PC-9 (cell line): Measurements from ENCODE around the gene PGLYRP2. TPM values are rescaled to one million over a fixed set of nuclear protein-coding genes. Genes with fewer than 3 reads are reported as not detected.

Source experiments
- BruUV-seq: library from RNA; stranded (reverse); fragments of 400-500 nt; replicated peaks from 2 replicates; lab custom pipeline; 2021; lab: Mats Ljungman, UMichigan
- CTCF ChIA-PET: fragments of 300-600 bp; sonication (Branson Sonifier 250); formaldehyde crosslinking; loops from one replicate; lab custom pipeline; 2022; ENCODE audit warnings: antibody characterized with exemption; lab: Charles Lee
- POLR2A ChIA-PET: fragments of 300-600 bp; sonication (Branson Sonifier 250); formaldehyde crosslinking; loops from one replicate; lab custom pipeline; 2022; ENCODE audit warnings: antibody characterized with exemption; ENCODE audit not compliant: unreplicated experiment; lab: Charles Lee
- DNase-seq, 2 experiments: peaks; one replicate each; pipeline versions ENCODE4 v3.0.0 to v3.0.0-alpha.2; 2015 to 2022; ENCODE audit warnings: mixed read lengths in 1 of 2
- H2AFZ ChIP-seq: fragments of 200-600 bp; sonication (generic); 2 replicates; pipeline ENCODE4 v1.8.1; 2017; ENCODE audit warnings: antibody characterized with exemption
- H3F3A ChIP-seq: fragments of 200-600 bp; sonication (generic); 2 replicates; pipeline ENCODE4 v1.8.1; 2017; ENCODE audit warnings: antibody characterized with exemption, mild to moderate bottlenecking, low read depth; ENCODE audit not compliant: insufficient read depth
- H3K27ac ChIP-seq: fragments of 200-600 bp; sonication (generic); 2 replicates; pipeline ENCODE4 v1.6.1; 2016; ENCODE audit warnings: mixed run types
- H3K27me3 ChIP-seq: fragments of 200-600 bp; sonication (generic); 2 replicates; pipeline ENCODE4 v1.6.1; 2016; ENCODE audit warnings: low read depth, mixed run types; ENCODE audit not compliant: insufficient read depth
- H3K36me3 ChIP-seq: fragments of 200-600 bp; sonication (generic); 2 replicates; pipeline ENCODE4 v1.6.1; 2016; ENCODE audit warnings: low read depth, mixed run types
- H3K4me1 ChIP-seq: fragments of 200-600 bp; sonication (generic); replicated peaks from 2 replicates; pipeline ENCODE4 v1.6.1; 2016; ENCODE audit warnings: mixed run types; ENCODE audit not compliant: insufficient read depth
- H3K4me2 ChIP-seq: fragments of 200-600 bp; sonication (generic); 2 replicates; pipeline ENCODE4 v1.6.1; 2017; ENCODE audit warnings: mixed run types
- H3K4me3 ChIP-seq: fragments of 200-600 bp; sonication (generic); 2 replicates; pipeline ENCODE4 v1.6.1; 2016; ENCODE audit warnings: mixed run types
- H3K79me2 ChIP-seq: fragments of 200-600 bp; sonication (generic); 2 replicates; pipeline ENCODE4 v1.6.1; 2017; ENCODE audit warnings: low read depth, mixed run types
- H3K9me2 ChIP-seq: fragments of 200-600 bp; sonication (generic); 2 replicates; pipeline ENCODE4 v1.8.1; 2017; ENCODE audit warnings: mild to moderate bottlenecking; ENCODE audit not compliant: insufficient read depth
- H3K9me3 ChIP-seq: fragments of 200-600 bp; sonication (generic); 2 replicates; pipeline ENCODE4 v1.8.1; 2016; ENCODE audit warnings: low read depth; ENCODE audit not compliant: insufficient read depth
- H4K20me1 ChIP-seq: fragments of 200-600 bp; sonication (generic); 2 replicates; pipeline ENCODE4 v1.8.1; 2017; ENCODE audit not compliant: insufficient read depth
- CTCF ChIP-seq: fragments of 200-600 bp; sonication (generic); conservative IDR thresholded peaks from 2 replicates; pipeline ENCODE4 v1.6.1; 2017; ENCODE audit warnings: mixed run types, antibody characterized with exemption, mild to moderate bottlenecking, moderate library complexity
- EZH2 ChIP-seq: fragments of 200-600 bp; sonication (generic); IDR thresholded peaks from 2 replicates; pipeline ENCODE4 v1.8.0; 2017; ENCODE audit warnings: antibody characterized with exemption, low read depth
- intact Hi-C: fragments of 100-400 bp; cut with micrococcal nuclease; formaldehyde crosslinking; loops from one replicate; pipeline ENCODE4 v1.10.0; 2022; ENCODE audit not compliant: unreplicated experiment
- total RNA-seq: library from RNA; stranded (reverse); gene quantifications from 2 replicates; pipeline ENCODE4 v1.2.3, GENCODE V29; 2021

Gene PGLYRP2
- total RNA-seq, 1 experiment from 2014 or later, result not detected

GRCh38 chr19:15423130-15423529 is 56.2 kb downstream of the PGLYRP2 start:
- TF ChIP-seq EZH2 (no peak), CTCF (no peak)
- Histone ChIP-seq H4K20me1 (no peaks in the 10 kb centered on the region; the same call in 1 of the 2 replicates), H3K4me3 (no peak overlapping the region), H3K9me3 (no peaks in the 10 kb centered on the region), H3K27me3 (no peaks in the 10 kb centered on the region), H3K36me3 (peaks cover 17% of the 10 kb centered on the region; the same call in 1 of the 2 replicates), H3K9me2 (no peaks in the 10 kb centered on the region), H3F3A (peaks cover 27% of the 10 kb centered on the region; the same call in 1 of the 2 replicates), H3K4me1 (peaks cover 6% of the 10 kb centered on the region; the same call in 1 of the 2 replicates), H3K27ac (no peak overlapping the region), H2AFZ (no peak overlapping the region), H3K79me2 (peaks cover 6% of the 10 kb centered on the region), H3K4me2 (no peak overlapping the region)
- no TSS peak for BruUV-seq
- ChIA-PET POLR2A (no interaction called here), CTCF (no interaction called here)
- no peak for DNase-seq
- intact Hi-C loops, result no loop called here

- H3K36me3 ChIP-seq, result peaks cover 17% of the 10 kb centered on the region; the same call in 1 of the 2 replicates
- no peaks in the 10 kb centered on the region for H3K27me3 ChIP-seq
- H3F3A ChIP-seq, result peaks cover 27% of the 10 kb centered on the region; the same call in 1 of the 2 replicates
- no peaks in the 10 kb centered on the region for H3K9me3 ChIP-seq
- peaks cover 12% of the 10 kb centered on the region for H3K79me2 ChIP-seq
- no TSS peak for BruUV-seq
- ChIA-PET POLR2A (interaction anchor here (0.6 kb wide), 2 partner anchors 26 to 44 kb away, joined by 3 to 26 read pairs; no protein-coding TSS in a partner anchor), CTCF (interaction anchor here (0.6 kb wide), 1 partner anchor 52 kb away, joined by 3 read pairs; no protein-coding TSS in a partner anchor)
- H3K4me1 ChIP-seq, result peaks cover 8% of the 10 kb centered on the region
- no peak overlapping the region for H3K4me2 ChIP-seq
- H4K20me1 ChIP-seq, result peaks cover 5% of the 10 kb centered on the region
- H2AFZ ChIP-seq, result no peak overlapping the region
- no peak overlapping the region for H3K4me3 ChIP-seq
- no peak for DNase-seq
- no peaks in the 10 kb centered on the region for H3K9me2 ChIP-seq
- intact Hi-C loops, result no loop called here
- H3K27ac ChIP-seq, result no peak overlapping the region
- TF ChIP-seq EZH2 (no peak), CTCF (no peak)
Observed at GRCh38 chr19:15422296-15423075, 56.8 kb downstream of the PGLYRP2 start.

GRCh38 chr19:15421721-15422260 is 57.5 kb downstream of the PGLYRP2 start:
- no peaks in the 10 kb centered on the region for H3K9me2 ChIP-seq
- peaks cover 12% of the 10 kb centered on the region for H4K20me1 ChIP-seq
- H3K4me2 ChIP-seq, result no peak overlapping the region
- H3K4me1 ChIP-seq, result peaks cover 15% of the 10 kb centered on the region
- TF ChIP-seq EZH2 (no peak), CTCF (no peak)
- H3F3A ChIP-seq, result peaks cover 24% of the 10 kb centered on the region; the same call in 1 of the 2 replicates
- DNase-seq, result no peak
- no peak overlapping the region for H2AFZ ChIP-seq
- no TSS peak for BruUV-seq
- ChIA-PET CTCF (interaction anchor here (0.6 kb wide), 1 partner anchor 52 kb away, joined by 3 read pairs; no protein-coding TSS in a partner anchor), POLR2A (interaction anchor here (0.6 kb wide), 1 partner anchor 43 kb away, joined by 3 read pairs; no protein-coding TSS in a partner anchor)
- peaks cover 15% of the 10 kb centered on the region; the same call in 1 of the 2 replicates for H3K36me3 ChIP-seq
- H3K27ac ChIP-seq, result no peak overlapping the region
- H3K79me2 ChIP-seq, result peaks cover 19% of the 10 kb centered on the region
- H3K4me3 ChIP-seq, result no peak overlapping the region
- H3K27me3 ChIP-seq, result no peaks in the 10 kb centered on the region
- intact Hi-C loops, result no loop called here
- no peaks in the 10 kb centered on the region for H3K9me3 ChIP-seq
